Type B pancreatic cell (in vitro differentiated cells): ENCODE results near the gene PEX26. TPM values are rescaled to one million over a fixed set of nuclear protein-coding genes. Genes with fewer than 3 reads are reported as not detected.
"Not testable (repeated sequence)": the region's sequence is repeated elsewhere in the genome, so short reads cannot be mapped to it uniquely, and the experiment has no call there.

Source experiments
- DNase-seq: peaks from one replicate; pipeline ENCODE4 v3.0.0; 2021; ENCODE audit warnings: mixed read lengths; ENCODE audit not compliant: unreplicated experiment; ENCODE audit errors: extremely low spot score
- H3K27ac Mint-ChIP-seq: 2 replicates; pipeline ENCODE4 v1.8.0; 2021; ENCODE audit warnings: mild to moderate bottlenecking, mixed read lengths
- H3K27me3 Mint-ChIP-seq: 2 replicates; pipeline ENCODE4 v1.8.0; 2021; ENCODE audit warnings: mixed read lengths
- H3K36me3 Mint-ChIP-seq: 2 replicates; pipeline ENCODE4 v1.8.0; 2021; ENCODE audit warnings: mixed read lengths
- H3K4me1 Mint-ChIP-seq: one replicate; pipeline ENCODE4 v1.8.0; 2021; ENCODE audit warnings: mixed read lengths; ENCODE audit not compliant: unreplicated experiment
- H3K4me3 Mint-ChIP-seq: 2 replicates; pipeline ENCODE4 v1.8.0; 2021; ENCODE audit warnings: mild to moderate bottlenecking, mixed read lengths
- H3K9me3 Mint-ChIP-seq: 2 replicates; pipeline ENCODE4 v1.8.0; 2021; ENCODE audit warnings: mixed read lengths
- total RNA-seq: library from RNA; stranded (reverse); gene quantifications from 2 replicates; pipeline ENCODE4 v1.2.1, GENCODE V29; 2021; ENCODE audit warnings: low replicate concordance
- TF ChIP-seq, protein P1 (sequence below): fragments of 200-600 bp; sonication (generic); conservative IDR thresholded peaks from 2 replicates; pipeline ENCODE4 v1.5.0; 2021; ENCODE audit warnings: antibody characterized with exemption, mild to moderate bottlenecking

The PEX26 gene
- total RNA-seq, 1 donor from 2014 or later, result 46.3 TPM

DNA sequence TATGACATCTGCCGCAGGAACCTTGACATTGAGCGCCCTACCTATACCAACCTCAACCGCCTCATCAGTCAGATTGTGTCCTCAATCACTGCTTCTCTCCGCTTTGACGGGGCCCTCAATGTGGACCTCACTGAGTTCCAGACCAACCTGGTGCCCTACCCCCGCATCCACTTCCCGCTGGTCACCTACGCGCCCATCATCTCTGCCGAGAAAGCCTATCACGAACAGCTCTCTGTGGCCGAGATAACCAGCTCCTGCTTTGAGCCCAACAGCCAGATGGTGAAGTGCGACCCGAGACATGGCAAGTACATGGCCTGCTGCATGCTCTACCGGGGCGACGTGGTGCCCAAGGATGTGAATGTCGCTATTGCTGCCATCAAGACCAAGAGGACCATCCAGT, 48.8 kb downstream of the PEX26 start:
- TF ChIP-seq, protein P1, sequence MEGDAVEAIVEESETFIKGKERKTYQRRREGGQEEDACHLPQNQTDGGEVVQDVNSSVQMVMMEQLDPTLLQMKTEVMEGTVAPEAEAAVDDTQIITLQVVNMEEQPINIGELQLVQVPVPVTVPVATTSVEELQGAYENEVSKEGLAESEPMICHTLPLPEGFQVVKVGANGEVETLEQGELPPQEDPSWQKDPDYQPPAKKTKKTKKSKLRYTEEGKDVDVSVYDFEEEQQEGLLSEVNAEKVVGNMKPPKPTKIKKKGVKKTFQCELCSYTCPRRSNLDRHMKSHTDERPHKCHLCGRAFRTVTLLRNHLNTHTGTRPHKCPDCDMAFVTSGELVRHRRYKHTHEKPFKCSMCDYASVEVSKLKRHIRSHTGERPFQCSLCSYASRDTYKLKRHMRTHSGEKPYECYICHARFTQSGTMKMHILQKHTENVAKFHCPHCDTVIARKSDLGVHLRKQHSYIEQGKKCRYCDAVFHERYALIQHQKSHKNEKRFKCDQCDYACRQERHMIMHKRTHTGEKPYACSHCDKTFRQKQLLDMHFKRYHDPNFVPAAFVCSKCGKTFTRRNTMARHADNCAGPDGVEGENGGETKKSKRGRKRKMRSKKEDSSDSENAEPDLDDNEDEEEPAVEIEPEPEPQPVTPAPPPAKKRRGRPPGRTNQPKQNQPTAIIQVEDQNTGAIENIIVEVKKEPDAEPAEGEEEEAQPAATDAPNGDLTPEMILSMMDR, result no peak
- Mint-ChIP-seq H3K9me3 (no peaks in the 10 kb centered on the region), H3K27me3 (no peaks in the 10 kb centered on the region), H3K36me3 (peaks cover 6% of the 10 kb centered on the region), H3K4me1 (no peaks in the 10 kb centered on the region), H3K4me3 (no peak overlapping the region), H3K27ac (no peak overlapping the region)
- DNase-seq, result no peak

DNA sequence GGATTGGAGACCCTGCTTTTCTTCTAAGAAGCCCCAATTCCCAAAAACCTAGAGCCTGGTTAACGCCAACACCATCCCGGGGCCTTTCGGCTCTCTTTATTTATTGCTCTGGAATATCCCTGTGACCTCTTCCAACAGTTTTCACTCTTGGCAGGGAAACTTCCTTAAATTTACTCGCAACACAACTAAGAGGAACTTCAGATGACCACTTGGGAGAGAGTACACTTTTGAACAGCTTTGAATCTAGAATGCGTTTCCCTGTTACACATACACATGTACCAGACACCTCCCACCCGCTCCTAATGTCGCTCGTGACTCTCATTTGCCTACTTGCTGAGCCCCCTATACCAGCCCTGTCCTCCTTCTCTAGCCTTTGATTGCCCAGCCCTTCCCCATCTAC, 52.2 kb downstream of the PEX26 start:
- Mint-ChIP-seq H3K36me3 (peaks cover 6% of the 10 kb centered on the region), H3K27ac (no peak overlapping the region), H3K27me3 (no peaks in the 10 kb centered on the region), H3K4me1 (no peaks in the 10 kb centered on the region), H3K4me3 (no peak overlapping the region), H3K9me3 (no peaks in the 10 kb centered on the region)
- TF ChIP-seq, protein P1, result no peak
- DNase-seq, result no peak

DNA sequence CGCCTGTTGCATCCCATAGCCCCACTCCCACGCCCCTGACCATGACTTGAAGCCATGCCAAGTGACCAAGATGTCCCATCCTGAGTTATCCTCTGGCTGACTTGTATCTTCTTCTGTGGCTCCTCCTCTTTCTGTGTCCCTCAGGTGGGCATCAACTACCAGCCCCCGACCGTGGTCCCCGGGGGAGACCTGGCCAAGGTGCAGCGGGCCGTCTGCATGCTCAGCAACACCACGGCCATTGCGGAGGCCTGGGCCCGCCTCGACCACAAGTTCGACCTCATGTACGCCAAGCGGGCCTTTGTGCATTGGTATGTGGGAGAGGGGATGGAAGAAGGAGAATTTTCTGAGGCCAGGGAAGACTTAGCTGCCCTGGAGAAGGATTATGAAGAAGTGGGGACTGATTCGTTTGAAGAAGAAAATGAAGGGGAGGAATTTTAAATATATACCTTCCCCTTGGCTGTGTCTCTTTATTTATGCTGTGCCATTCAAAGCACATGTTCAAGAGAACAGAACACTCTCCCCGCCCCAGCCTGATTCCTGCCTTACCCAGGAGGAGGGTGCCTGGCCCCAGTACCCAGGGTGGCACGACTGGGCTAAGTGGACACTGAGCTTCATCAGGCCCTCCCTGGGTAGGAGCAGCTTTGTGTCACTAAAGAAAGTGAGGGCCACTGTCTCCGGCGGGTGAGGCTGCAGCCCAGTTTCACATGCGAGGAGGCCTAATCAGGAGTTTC, 53.1 kb downstream of the PEX26 start:
- H3K27ac Mint-ChIP-seq, result no peak overlapping the region
- H3K4me1 Mint-ChIP-seq, result no peaks in the 10 kb centered on the region
- H3K9me3 Mint-ChIP-seq, result no peaks in the 10 kb centered on the region
- peaks cover 6% of the 10 kb centered on the region for H3K36me3 Mint-ChIP-seq
- H3K27me3 Mint-ChIP-seq, result no peaks in the 10 kb centered on the region
- DNase-seq, result no peak
- TF ChIP-seq, protein P1, result no peak
- H3K4me3 Mint-ChIP-seq, result no peak overlapping the region

DNA sequence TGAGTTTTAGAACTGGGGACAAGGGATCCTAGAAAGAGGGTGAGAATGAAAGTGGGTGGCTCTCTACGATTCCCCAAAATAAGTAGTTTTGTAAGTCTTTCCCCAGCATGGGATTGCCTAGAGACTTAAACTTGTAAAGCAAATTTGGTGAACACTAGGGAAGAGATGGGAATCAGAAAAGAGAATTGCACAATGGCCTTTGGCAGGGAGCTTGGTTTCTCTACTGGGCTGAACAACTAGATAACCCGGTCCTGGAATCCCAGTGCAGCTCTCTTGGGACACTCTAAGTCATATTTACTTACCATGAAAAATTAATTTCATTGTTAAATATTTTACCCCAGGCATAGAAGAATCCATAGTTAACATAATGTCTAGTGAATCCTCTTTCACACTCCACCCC, 55.7 kb downstream of the PEX26 start:
- no peaks in the 10 kb centered on the region for H3K27me3 Mint-ChIP-seq
- H3K4me3 Mint-ChIP-seq, result no peak overlapping the region
- H3K36me3 Mint-ChIP-seq, result no peaks in the 10 kb centered on the region
- TF ChIP-seq, protein P1, result no peak
- DNase-seq, result no peak
- no peaks in the 10 kb centered on the region for H3K4me1 Mint-ChIP-seq
- no peak overlapping the region for H3K27ac Mint-ChIP-seq
- no peaks in the 10 kb centered on the region for H3K9me3 Mint-ChIP-seq

DNA sequence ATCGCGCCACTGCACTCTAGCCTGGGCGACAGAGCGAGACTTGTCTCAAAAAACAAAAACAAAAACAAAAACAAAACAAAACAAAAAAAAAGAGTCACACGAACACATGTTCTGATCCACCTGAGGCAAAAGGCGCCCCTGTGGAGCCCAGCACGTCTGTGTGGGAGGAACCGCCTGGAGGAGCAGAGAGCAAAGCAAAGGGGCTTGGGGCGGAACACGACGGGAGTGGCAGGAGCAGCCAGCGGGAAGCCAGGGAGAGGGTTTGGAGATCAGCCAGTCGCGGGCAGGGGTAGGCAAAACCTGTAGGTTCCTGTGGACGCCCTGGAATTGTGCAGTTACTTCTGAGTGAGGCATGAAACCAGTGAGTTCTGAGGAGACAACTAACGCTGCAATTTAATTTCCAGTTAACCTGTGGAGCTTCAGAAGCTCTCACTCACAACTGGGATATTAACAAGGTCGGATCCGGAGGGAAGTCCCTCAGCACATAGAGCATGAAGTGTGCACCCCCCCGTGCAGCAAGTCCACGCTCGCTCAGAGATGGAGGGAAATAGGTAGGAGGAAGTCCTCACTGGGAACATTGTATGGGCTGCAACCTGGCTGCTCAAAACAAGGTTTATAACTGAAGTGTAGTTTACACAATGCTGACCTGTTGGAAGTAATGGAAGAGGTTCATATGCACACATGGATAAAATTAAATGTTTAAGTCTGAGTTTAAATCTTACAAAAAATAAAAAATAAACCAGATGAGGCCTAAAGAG, 59.0 kb downstream of the PEX26 start:
- Mint-ChIP-seq H3K27me3 (no peaks in the 10 kb centered on the region), H3K27ac (no peak overlapping the region), H3K9me3 (no peaks in the 10 kb centered on the region), H3K4me3 (no peak overlapping the region), H3K36me3 (no peaks in the 10 kb centered on the region), H3K4me1 (no peaks in the 10 kb centered on the region)
- TF ChIP-seq, protein P1, result no peak
- DNase-seq, result no peak

DNA sequence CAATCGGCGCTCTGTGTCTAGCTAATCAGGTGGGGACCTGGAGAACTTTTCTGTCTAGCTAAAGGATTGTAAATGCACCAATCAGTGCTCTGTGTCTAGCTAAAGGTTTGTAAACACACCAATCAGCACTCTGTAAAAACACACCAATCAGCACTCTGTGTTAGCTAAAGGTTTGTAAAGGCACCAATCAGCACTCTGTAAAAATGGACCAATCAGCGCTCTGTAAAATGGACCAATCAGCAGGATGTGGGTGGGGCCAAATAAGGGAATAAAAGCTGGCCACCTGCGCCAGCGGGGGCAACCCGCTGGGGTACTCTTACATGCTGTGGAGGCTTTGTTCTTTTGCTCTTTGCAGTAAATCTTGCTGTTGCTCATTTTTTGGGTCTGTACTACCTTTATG, 63.2 kb downstream of the PEX26 start:
- H3K9me3 Mint-ChIP-seq, H3K4me3 Mint-ChIP-seq, H3K27ac Mint-ChIP-seq, H3K27me3 Mint-ChIP-seq, H3K36me3 Mint-ChIP-seq, DNase-seq, H3K4me1 Mint-ChIP-seq: not testable (repeated sequence)
